ENCODE results near the gene CHST8.

- TF ChIP-seq CTCF (IDR thresholded peaks at IDR 0.05; ENCODE audit: low read depth, low read length, missing input control) (no peak), YY1 (IDR thresholded peaks at IDR 0.05) (no peak), HNF4A (conservative IDR thresholded peaks at IDR 0.05) (no peak), MAX (IDR thresholded peaks at IDR 0.05) (no peak), RAD21 (IDR thresholded peaks at IDR 0.05) (no peak), SP1 (IDR thresholded peaks at IDR 0.05) (no peak), TAF1 (conservative IDR thresholded peaks at IDR 0.05) (no peak), REST (IDR thresholded peaks at IDR 0.05) (no peak), ATF3 (IDR thresholded peaks at IDR 0.05) (no peak), JUND (IDR thresholded peaks at IDR 0.05) (no peak), ZBTB33 (IDR thresholded peaks at IDR 0.05) (no peak), HNF4G (IDR thresholded peaks at IDR 0.05) (no peak), FOXA1 (IDR thresholded peaks at IDR 0.05) (no peak), EGR1 (IDR thresholded peaks at IDR 0.05; ENCODE audit: low read depth in 2 of 2) (no peak)
These were observed 9.8 kb downstream of the CHST8 start for GRCh38 chr19:33631609-33631973.
